GM12875 (cell line): Measurements from ENCODE around the gene MAPK14.

Source experiments
- H3K4me3 ChIP-seq: one replicate; pipeline ENCODE4 v1.5.1; 2011; ENCODE audit warnings: low read depth, low read length, control low read depth
- TF ChIP-seq, protein P1 (sequence below): IDR thresholded peaks from 2 replicates; pipeline ENCODE4 v1.5.1; 2011; ENCODE audit warnings: low read depth, mild to moderate bottlenecking, control low read depth, inconsistent platforms, low read length, moderate library complexity, borderline replicate concordance; ENCODE audit not compliant: insufficient read depth

Gene MAPK14

DNA sequence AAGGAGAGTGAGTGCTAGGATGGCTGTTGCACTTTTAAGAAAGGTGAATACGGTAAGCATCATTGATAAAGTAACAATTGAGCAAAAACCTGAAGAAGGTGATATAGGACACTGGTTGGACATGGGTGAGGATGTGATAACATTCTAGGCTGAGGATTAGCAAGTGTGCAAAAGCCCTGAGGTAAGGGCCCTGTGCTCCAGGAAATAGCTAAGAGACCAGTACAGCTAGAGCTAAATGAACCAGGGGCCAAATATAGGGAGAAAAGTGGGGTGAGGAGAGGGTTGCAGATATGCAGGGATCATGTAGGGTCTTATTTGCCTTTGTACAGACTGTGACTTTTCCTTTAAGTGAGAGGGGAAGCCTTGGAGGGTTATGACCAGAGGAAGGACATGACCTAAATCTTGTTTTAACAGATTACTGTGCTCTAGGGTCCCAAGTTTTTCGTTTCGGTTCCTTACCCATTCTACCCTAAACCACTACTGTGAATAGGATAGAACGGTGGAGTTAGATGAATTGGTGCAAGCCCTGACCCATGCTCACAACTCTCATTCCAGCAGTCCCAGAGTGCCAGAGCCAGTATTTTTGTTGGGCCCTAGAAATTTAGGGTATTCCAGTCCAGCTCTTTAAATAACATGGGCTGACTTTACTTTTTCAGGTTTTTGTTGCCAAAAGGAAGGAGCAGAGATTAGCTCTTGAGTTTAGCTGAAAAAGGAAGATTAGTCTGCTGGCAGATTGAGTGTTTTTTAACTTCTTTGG is 10.7 kb downstream of the MAPK14 start:
- TF ChIP-seq, protein P1, sequence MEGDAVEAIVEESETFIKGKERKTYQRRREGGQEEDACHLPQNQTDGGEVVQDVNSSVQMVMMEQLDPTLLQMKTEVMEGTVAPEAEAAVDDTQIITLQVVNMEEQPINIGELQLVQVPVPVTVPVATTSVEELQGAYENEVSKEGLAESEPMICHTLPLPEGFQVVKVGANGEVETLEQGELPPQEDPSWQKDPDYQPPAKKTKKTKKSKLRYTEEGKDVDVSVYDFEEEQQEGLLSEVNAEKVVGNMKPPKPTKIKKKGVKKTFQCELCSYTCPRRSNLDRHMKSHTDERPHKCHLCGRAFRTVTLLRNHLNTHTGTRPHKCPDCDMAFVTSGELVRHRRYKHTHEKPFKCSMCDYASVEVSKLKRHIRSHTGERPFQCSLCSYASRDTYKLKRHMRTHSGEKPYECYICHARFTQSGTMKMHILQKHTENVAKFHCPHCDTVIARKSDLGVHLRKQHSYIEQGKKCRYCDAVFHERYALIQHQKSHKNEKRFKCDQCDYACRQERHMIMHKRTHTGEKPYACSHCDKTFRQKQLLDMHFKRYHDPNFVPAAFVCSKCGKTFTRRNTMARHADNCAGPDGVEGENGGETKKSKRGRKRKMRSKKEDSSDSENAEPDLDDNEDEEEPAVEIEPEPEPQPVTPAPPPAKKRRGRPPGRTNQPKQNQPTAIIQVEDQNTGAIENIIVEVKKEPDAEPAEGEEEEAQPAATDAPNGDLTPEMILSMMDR: no peak
- no peak overlapping the region for H3K4me3 ChIP-seq

GRCh38 chr6:36039112-36039511 is 11.5 kb downstream of the MAPK14 start:
- TF ChIP-seq, protein P1: no peak
- H3K4me3 ChIP-seq: no peak overlapping the region

- TF ChIP-seq, protein P1: no peak
- no peak overlapping the region for H3K4me3 ChIP-seq
Observed at GRCh38 chr6:36040958-36041357, 13.3 kb downstream of the MAPK14 start.

DNA sequence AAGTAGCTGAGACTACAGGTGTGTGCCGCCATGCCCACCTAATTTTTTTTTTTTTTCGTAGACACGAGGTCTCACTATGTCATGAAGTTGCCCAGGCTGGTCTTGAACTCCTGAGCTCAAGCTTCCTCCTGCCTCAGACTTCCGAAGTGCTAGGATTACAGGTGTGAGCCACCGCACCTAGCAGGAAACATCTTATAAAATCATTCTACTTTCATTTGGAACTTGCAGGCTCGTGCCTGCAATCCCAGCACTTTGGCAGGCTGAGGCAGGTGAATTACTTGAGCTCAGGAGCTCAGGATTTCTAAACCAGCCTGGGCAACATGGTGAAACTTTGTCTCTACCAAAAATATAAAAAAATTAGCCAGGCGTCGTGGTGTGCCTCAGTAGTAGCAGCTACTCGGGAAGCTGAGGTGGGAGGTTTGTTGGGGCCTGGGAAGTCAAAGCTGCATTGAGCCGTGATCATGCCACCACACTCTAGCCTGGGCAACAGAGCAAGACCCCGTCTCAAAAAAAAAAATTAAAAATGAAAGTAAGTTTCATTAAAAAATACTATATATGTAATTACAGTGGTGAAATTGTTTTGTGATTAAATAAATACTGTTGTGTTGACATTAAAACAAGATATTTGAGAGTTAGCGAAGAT is 15.1 kb downstream of the MAPK14 start:
- no peak overlapping the region for H3K4me3 ChIP-seq
- TF ChIP-seq, protein P1: no peak

- TF ChIP-seq, protein P1: no peak
- no peak overlapping the region for H3K4me3 ChIP-seq
Observed at GRCh38 chr6:36049582-36049981, 22.0 kb downstream of the MAPK14 start.

DNA sequence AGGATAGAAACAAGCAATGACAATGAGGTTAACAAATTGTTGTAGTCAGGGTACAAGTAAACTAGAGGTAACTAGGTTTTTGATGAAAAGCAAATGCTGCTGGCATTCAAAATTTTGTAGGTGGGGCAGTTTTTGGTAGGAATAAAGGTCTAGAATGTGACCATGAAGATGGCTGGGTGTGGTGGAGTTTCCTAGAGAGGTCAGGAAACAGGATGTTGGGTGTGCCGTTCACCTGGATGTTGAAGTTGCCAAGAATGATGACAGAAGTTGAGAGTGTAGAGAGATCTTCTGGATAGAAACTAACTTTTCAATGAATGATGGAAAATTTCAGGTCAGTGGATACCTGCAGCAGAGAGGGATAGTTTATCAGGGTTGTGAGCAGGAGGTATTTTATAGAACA is 22.7 kb downstream of the MAPK14 start:
- TF ChIP-seq, protein P1: no peak
- no peak overlapping the region for H3K4me3 ChIP-seq
